Measurements from ENCODE around the gene SENP3.

The SENP3 gene

DNA sequence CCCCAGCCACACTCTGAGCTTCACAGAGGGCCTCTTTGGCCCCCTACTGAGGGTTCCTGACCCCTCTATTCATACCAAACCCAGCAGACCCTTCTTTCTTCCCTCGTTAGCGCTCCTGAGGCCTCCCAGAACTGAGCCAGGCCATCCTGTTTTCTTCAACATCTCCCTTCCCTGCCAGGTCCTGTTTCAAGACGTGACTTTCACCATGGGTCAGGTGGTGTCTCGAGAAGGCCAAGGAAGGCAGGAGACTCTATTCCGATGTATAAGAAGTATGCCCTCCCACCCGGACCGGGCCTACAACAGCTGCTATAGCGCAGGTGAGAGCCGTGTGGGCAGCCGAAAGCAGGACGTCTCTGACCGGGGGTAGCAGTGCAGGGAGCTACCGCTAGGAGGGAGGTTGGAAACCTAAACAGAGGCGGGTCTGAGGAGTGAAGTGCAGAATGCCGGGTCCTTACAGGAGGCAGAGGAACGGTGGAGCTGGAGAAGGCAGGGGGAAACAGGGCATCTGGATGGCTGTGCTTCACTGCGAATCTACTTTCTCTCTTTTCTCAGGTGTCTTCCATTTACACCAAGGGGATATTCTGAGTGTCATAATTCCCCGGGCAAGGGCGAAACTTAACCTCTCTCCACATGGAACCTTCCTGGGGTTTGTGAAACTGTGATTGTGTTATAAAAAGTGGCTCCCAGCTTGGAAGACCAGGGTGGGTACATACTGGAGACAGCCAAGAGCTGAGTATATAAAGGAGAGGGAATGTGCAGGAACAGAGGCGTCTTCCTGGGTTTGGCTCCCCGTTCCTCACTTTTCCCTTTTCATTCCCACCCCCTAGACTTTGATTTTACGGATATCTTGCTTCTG is 1.3 kb upstream of the SENP3 start:
- TF ChIP-seq GATA2 (IDR thresholded peaks at IDR 0.05; ENCODE audit: low read depth, low read length) (no peak), GATA3 (IDR thresholded peaks at IDR 0.05; ENCODE audit: low read depth, low read length) (no peak)

DNA sequence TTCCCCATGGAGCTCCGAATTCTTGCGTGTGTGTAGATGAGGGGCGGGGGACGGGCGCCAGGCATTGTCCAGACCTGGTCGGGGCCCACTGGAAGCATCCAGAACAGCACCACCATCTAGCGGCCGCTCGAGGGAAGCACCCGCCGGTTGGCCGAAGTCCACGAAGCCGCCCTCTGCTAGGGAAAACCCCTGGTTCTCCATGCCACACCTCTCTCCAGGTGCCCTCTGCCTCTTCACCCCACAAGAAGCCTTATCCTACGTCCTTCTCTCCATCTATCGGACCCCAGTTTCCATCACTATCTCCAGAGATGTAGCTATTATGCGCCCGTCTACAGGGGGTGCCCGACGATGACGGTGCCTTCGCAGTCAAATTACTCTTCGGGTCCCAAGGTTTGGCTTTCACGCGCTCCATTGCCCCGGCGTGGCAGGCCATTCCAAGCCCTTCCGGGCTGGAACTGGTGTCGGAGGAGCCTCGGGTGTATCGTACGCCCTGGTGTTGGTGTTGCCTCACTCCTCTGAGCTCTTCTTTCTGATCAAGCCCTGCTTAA is 617 bp upstream of the SENP3 start:
- TF ChIP-seq GATA3 (IDR thresholded peaks at IDR 0.05; ENCODE audit: low read depth, low read length) (no peak), GATA2 (IDR thresholded peaks at IDR 0.05; ENCODE audit: low read depth, low read length) (no peak)

DNA sequence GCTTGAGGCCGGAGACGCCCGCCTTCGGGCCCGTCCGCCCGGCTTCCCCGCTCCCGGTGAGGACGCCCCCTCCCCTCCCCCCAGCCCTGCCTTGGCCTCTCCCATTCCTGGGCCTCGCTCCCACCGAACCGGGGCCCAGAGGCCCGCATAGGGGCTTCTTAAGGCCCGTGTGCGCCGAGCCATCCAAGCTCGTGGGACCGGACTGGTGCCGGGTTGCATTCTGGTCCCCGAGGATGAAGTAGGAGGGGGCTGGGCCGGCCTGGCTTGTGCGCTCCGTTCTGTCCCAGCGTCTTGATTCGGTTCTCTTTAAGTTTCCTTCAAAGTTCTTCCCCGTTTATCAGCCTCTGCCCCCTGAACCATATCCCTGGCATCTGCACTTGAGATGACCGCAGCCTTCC is 488 bp downstream of the SENP3 start:
- no peak for TF ChIP-seq GATA2 (IDR thresholded peaks at IDR 0.05; ENCODE audit: low read depth, low read length)
- no peak for TF ChIP-seq GATA3 (IDR thresholded peaks at IDR 0.05; ENCODE audit: low read depth, low read length)

DNA sequence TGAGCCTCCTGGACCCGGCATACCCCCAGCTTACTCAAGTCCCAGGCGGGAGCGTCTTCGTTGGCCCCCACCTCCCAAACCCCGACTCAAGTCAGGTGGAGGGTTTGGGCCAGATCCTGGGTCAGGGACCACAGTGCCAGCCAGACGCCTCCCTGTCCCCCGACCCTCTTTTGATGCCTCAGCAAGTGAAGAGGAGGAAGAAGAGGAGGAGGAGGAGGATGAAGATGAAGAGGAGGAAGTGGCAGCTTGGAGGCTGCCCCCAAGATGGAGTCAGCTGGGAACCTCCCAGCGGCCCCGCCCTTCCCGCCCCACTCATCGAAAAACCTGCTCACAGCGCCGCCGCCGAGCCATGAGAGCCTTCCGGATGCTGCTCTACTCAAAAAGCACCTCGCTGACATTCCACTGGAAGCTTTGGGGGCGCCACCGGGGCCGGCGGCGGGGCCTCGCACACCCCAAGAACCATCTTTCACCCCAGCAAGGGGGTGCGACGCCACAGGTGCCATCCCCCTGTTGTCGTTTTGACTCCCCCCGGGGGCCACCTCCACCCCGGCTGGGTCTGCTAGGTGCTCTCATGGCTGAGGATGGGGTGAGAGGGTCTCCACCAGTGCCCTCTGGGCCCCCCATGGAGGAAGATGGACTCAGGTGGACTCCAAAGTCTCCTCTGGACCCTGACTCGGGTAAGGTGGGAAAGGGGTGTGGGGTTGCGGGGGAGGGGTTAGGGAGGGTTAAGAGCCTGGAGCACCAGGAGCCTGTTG is 1.6 kb downstream of the SENP3 start:
- no peak for TF ChIP-seq GATA3 (IDR thresholded peaks at IDR 0.05; ENCODE audit: low read depth, low read length)
- no peak for TF ChIP-seq GATA2 (IDR thresholded peaks at IDR 0.05; ENCODE audit: low read depth, low read length)

GRCh38 chr17:7569571-7569970 is 7.9 kb downstream of the SENP3 start:
- TF ChIP-seq GATA3 (IDR thresholded peaks at IDR 0.05; ENCODE audit: low read depth, low read length), result no peak
- TF ChIP-seq GATA2 (IDR thresholded peaks at IDR 0.05; ENCODE audit: low read depth, low read length), result no peak

DNA sequence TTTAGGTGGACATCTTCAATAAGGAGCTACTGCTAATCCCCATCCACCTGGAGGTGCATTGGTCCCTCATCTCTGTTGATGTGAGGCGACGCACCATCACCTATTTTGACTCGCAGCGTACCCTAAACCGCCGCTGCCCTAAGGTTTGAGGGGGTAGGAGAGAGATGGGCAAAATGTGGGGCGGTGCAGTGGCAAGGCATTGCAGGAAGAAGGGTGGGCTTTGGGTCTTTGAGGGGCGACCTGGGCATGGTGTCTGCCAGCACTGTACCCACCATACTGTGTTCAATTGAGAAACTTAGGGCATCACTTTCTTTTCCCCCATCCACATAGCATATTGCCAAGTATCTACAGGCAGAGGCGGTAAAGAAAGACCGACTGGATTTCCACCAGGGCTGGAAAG is 8.6 kb downstream of the SENP3 start:
- TF ChIP-seq GATA3 (IDR thresholded peaks at IDR 0.05; ENCODE audit: low read depth, low read length) (no peak), GATA2 (IDR thresholded peaks at IDR 0.05; ENCODE audit: low read depth, low read length) (no peak)

DNA sequence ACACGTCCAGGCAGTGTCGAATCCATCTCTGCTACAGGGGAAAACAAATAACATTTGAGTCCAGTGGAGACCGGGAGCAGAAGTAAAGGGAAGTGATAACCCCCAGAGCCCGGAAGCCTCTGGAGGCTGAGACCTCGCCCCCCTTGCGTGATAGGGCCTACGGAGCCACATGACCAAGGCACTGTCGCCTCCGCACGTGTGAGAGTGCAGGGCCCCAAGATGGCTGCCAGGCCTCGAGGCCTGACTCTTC is 10.5 kb downstream of the SENP3 start:
- no peak for TF ChIP-seq GATA2 (IDR thresholded peaks at IDR 0.05; ENCODE audit: low read depth, low read length)
- TF ChIP-seq GATA3 (IDR thresholded peaks at IDR 0.05; ENCODE audit: low read depth, low read length), result no peak

- TF ChIP-seq GATA2 (IDR thresholded peaks at IDR 0.05; ENCODE audit: low read depth, low read length) (no peak), GATA3 (IDR thresholded peaks at IDR 0.05; ENCODE audit: low read depth, low read length) (no peak)
Observed at GRCh38 chr17:7572588-7573323, 11.0 kb downstream of the SENP3 start.

- TF ChIP-seq GATA2 (IDR thresholded peaks at IDR 0.05; ENCODE audit: low read depth, low read length), result no peak
- no peak for TF ChIP-seq GATA3 (IDR thresholded peaks at IDR 0.05; ENCODE audit: low read depth, low read length)
Observed at GRCh38 chr17:7573324-7574080, 11.8 kb downstream of the SENP3 start.

- TF ChIP-seq GATA2 (IDR thresholded peaks at IDR 0.05; ENCODE audit: low read depth, low read length), result no peak
- TF ChIP-seq GATA3 (IDR thresholded peaks at IDR 0.05; ENCODE audit: low read depth, low read length), result no peak
Observed at GRCh38 chr17:7574176-7574953, 12.6 kb downstream of the SENP3 start.

- TF ChIP-seq GATA3 (IDR thresholded peaks at IDR 0.05; ENCODE audit: low read depth, low read length) (no peak), GATA2 (IDR thresholded peaks at IDR 0.05; ENCODE audit: low read depth, low read length) (no peak)
Observed at GRCh38 chr17:7575481-7575883, 13.8 kb downstream of the SENP3 start.

DNA sequence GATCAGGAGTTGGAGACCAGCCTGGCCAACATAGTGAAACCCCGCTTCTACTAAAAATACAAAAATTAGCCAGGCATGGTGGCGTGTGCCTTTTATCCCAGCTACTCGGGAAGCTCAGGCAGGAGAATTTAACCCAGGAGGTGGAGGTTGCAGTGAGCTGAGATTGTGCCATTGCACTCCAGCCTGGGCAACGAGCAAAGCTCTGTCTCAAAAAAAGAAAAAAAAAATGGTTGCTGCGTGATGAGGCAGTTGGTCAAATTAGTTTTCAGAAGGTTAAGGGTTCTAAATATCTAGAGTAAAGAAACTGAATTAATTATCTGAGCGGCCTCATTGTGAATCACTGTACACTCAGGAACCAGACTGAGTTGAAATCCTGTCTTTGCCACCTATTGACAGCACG is 14.2 kb downstream of the SENP3 start:
- no peak for TF ChIP-seq GATA2 (IDR thresholded peaks at IDR 0.05; ENCODE audit: low read depth, low read length)
- TF ChIP-seq GATA3 (IDR thresholded peaks at IDR 0.05; ENCODE audit: low read depth, low read length), result no peak

DNA sequence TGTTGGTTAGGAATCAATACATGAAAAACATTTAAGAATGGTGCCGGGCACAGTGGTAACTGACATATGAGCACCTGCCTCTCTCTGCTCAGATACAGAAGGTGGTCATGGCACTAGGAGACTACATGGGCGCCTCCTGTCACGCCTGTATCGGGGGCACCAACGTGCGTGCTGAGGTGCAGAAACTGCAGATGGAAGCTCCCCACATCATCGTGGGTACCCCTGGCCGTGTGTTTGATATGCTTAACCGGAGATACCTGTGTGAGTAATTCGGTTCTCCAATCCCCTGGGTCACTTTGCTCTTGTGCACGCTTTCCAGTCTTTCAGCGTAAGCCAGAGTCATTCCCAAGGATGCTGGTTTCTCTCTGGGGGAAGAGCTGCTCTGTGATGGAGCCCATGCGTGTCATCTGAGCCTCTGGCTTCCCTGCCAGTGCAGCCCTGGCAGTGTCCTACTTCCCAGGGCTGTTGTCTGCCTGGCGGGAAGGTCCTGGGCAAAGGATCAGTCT is 14.8 kb downstream of the SENP3 start:
- TF ChIP-seq GATA2 (IDR thresholded peaks at IDR 0.05; ENCODE audit: low read depth, low read length), result no peak
- no peak for TF ChIP-seq GATA3 (IDR thresholded peaks at IDR 0.05; ENCODE audit: low read depth, low read length)
